Measurements from ENCODE around the gene ZSCAN31.
"Not testable (repeated sequence)": the region's sequence is repeated elsewhere in the genome, so short reads cannot be mapped to it uniquely, and the experiment has no call there.

ZSCAN31 gene

DNA sequence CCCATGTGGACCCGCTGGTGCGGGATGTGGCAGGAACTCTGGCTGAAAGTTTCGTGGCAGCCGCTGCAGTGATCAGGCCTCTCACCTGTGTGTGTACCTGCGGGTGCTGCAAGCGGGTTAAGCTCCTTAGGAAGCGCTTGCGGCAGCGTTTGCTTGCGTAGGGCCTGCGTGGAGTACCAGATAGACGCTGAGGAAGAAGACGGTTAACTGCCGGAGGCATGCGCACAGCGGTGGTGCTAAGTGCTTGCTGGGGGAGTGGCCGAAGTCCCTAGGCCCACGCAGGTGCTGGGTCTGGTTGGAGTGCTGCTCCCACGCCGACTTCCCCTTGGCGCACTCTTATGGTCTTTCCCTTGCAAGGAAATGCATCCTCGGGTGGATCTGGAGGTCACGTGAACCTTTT is 23.0 kb downstream of the ZSCAN31 start:
- no peak for DNase-seq

- no peak for DNase-seq
Measured at GRCh38 chr6:28311139-28311823, 24.7 kb downstream of the ZSCAN31 start.

GRCh38 chr6:28306363-28306762 is 29.6 kb downstream of the ZSCAN31 start:
- not testable (repeated sequence) for DNase-seq

DNA sequence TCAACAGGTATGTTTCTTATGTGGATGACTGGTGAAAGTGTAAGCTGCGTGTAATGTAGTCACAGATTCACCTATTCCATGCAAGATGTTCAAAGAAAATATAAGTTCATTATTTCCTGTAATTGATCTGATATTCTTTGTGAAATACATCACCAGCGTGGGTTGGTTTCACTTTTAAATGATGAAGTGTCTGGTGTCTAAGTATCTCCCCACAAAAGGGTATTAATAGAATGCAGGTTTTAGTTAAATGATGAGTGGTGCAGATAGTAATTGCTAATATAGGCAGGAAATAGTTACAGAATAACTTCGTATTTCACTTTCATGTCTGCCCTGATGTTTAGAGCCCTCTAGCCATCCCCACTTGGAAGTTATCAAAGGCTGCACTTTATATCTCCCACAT is 32.4 kb downstream of the ZSCAN31 start:
- no peak for DNase-seq

DNA sequence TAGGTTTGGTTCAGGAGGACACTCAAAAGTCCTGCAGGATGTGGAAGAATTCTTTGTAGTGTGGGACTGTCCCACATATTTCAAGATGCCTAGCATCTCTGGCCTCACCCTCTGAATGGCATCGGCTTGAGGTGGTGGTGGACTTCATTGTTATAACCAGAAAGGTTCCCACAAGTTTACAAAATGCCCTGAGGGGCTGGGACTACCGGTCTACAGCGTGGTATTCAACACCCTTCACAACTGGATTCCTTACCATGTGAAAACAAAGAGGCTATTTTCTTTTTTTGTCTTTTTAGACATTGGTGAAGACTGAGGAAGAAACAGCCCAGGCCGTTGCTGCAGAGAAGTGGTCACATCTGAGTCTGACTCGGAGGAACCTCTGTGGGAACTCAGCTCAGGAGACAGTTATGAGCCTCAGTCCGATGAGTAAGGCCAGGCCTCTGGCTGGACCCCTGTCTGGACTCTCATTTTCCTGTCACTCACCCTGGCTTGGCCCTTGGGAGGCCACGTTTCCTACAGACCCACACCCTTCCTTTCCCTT is 39.4 kb downstream of the ZSCAN31 start:
- DNase-seq, result no peak

- DNase-seq, result no peak
Measured at GRCh38 chr6:28295326-28295725, 40.6 kb downstream of the ZSCAN31 start.

DNA sequence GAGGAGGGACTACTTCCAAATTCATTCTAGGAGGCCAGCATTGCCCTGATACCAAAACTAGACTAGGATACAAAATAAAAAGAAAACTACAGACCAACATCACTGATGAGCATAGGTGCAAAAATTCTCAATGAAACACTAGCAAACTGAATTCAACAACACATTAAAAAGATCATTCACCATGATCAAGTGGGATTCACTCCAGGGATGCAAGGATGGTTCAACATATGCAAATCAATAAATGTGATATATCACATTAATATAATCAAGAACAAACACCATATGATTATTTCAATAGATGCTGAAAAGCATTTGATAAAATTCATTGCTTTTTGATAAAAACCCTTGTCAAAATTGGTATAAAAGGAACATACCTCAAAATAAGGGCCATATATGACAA is 44.4 kb downstream of the ZSCAN31 start:
- DNase-seq, result no peak

- no peak for DNase-seq
Measured at GRCh38 chr6:28282926-28283325, 53.0 kb downstream of the ZSCAN31 start.

DNA sequence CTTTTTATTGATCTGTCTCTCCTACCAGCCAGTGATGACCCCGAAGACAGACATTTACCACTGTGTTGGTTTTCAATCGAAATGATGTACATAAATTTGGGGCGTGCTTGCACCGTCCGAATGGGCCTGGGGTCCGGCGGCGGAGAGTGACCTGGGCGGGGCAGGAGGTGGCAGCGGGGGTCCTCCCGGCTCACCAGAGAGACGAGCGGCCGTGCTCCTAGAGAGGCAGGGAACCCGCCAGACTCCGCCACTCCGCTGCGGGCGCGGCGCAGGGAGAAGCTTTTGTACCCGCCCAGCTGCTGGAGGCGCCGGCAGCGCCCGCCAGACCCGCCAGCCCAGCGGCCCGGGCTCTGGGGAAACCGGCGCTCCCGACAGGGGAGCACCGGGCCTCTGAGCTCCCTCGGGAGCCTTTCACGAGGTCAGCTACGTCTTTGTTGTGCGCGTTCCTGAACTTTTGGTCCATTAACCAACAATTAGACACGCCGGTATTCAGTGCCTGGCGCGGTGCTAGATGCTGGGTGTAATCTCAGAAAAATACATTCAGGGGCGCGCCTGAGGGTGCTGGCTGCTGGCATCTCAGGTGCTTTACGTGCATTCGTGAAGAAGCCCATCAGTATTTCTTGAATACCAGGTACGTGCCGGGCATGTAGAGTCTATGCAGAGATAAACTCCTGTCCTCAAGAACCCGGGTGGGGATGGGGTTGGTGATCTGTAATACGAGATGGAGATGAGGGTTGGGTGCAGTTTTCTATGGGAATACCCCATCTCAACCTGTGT is 54.5 kb downstream of the ZSCAN31 start, which contains the start of gene PGBD1:
PGBD1 (plus strand) TSS at position 285 of the 777 bp plus-strand sequence. CDS start 2,242 bp downstream, outside the sequence.
- no peak for DNase-seq

GRCh38 chr6:28280595-28281287 is 55.2 kb downstream of the ZSCAN31 start:
- DNase-seq, result no peak

- no peak for DNase-seq
Measured at GRCh38 chr6:28277746-28278145, 58.2 kb downstream of the ZSCAN31 start.

- DNase-seq, result no peak
Measured at GRCh38 chr6:28274888-28275287, 61.1 kb downstream of the ZSCAN31 start.

All from activated gamma-delta T cell (primary cell).